NCI-H2227 treated with DMSO at 0.1 percent for 48 hours (cell line): ENCODE results near the gene LRRC34.

Experiments
- DNase-seq: peaks from one replicate; lab custom pipeline; 2025; lab: John Stamatoyannopoulos, UW

LRRC34 gene

DNA sequence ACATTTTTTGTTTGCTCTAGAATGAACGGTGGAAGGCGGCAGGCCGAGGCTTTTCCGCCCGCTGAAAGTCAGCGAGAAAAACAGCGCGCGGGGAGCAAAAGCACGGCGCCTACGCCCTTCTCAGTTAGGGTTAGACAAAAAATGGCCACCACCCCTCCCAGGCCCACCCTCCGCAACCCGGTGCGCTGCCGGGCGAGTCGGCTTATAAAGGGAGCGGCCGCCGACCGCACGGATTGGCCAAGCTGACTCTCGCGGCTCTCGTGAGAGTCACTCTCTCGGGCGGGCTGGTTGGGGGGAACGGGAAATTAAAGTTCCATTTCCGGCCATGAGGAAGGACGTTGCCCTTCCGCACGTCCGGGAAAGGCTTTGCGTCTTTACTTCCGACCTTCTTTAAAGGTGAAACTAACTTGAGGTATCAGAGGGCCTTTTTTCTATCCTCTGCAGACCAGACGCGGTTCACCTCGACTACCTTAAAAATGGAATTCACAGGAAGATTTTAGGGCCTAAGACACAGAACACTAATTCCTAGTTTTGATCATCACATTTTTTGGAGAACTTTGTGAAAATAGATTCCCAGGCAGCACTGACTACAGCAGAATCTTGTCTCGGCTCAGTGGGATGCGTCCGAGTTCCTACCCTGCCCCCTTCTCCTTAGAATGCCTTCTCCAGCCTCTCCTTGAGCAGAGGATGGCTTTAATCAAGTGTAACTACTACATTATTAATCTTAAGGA lies 47.7 kb downstream of the LRRC34 start, which contains the start of gene TERC:
Gene TERC, minus strand, starts transcription at position 179 of the 731 bp plus-strand sequence.
- DNase-seq = peak; percentile 94

DNA sequence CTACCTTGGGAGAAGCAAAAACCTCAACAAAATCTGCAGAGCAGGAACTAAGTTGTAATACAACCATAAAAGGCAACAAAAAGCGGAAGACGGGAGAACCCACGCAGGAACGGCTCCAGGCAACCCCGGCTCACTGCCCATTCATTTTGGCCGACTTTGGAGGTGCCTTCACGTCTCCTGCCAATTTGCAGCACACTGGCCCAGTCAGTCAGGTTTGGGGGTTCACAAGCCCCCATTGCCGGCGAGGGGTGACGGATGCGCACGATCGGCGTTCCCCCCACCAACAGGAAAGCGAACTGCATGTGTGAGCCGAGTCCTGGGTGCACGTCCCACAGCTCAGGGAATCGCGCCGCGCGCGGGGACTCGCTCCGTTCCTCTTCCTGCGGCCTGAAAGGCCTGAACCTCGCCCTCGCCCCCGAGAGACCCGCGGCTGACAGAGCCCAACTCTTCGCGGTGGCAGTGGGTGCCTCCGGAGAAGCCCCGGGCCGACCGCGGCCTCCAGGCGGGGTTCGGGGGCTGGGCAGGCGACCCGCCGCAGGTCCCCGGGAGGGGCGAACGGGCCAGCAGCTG lies 48.3 kb downstream of the LRRC34 start:
- DNase-seq = peak; percentile 62

GRCh38 chr3:169760479-169760878 lies 52.2 kb downstream of the LRRC34 start:
- no peak for DNase-seq

DNA sequence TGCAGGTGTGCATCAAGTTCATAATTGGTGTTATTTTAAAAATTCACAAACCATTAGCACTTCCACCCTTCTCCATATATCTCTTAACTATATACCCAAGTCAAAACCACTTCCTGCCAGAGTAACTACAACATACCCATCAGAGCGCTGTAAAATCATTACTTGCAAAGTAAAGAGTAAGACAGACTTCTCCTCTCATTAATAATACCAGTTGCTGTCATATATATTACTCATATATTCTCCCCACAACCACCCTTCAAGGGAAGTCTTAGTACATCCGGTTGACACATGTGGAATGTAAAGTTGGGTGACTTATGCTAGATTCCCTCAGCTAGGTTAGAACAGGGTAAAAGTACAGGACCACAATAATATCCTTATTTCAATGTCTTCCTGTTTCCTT lies 53.4 kb downstream of the LRRC34 start:
- no peak for DNase-seq

DNA sequence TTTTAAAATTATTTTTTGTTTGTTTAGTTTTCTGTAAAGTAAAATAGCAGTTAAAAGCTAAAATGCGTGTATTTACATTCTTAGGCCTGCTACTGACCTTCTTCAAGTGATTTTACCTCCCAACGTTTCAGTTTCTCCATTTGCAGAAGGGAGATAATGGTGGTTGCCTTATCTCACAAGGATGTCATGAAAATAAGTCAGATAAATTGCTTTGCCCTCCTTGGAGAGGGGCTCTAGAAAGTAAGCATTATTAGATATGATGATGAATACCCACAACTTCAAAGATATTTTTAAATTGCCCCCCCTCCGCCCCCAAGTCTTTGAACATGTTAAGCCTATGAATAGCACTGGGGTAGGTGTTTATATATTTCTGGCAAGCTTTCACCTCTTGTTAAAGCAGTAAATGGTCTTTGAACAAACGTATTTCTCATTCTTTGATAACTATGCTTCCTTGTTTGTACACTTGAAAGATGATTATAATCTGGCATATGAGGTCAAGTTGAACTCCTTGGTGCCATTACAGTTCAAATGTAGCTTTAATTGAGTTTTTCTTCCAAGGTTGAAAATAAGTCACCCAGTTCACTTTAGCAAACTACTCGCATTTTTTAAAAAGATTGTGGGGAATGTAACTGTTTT lies 54.2 kb downstream of the LRRC34 start:
- no peak for DNase-seq

DNA sequence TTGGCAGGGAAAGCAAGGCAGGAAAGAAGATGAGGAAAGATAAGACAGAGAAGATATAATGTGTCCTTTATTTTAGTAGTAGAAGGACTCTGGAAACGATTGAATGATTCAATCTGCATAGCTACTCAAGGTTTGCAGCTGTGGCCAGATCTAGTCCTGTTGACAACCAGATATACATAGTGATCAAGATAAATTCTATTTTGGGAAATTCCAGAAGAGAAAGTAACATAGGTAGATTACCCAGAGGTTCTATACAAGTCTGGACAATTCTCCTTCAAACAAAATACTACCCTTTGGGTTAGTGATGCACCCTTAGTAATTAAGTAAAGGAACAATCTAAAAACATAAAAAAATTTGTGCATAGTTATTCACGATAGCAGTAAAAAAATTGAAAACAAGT lies 57.2 kb downstream of the LRRC34 start:
- DNase-seq = no peak

GRCh38 chr3:169754711-169755110 lies 58.0 kb downstream of the LRRC34 start:
- DNase-seq = no peak

GRCh38 chr3:169751875-169752274 lies 60.8 kb downstream of the LRRC34 start:
- no peak for DNase-seq

- DNase-seq = no peak
Observed at GRCh38 chr3:169750665-169751064, 62.0 kb downstream of the LRRC34 start.

DNA sequence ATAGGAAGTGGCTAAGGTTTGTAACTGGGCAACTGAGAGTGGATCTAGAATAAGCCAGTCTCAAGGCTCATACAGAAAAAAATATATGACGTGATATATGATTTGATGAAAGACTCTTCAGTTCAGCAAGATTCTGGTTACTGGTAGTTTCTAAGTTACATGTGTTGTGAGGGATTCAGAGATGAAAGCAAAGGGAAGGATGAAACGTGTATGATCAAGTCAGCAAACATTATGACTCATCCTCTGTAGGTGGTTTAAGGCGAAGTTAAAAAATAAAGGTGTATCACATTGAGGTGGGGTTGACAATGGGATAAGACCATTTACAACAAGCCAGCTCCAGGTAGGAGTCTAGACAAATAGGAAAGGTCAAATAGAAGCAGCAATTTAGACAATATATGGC lies 64.0 kb downstream of the LRRC34 start:
- no peak for DNase-seq

GRCh38 chr3:169746924-169747323 lies 65.8 kb downstream of the LRRC34 start:
- no peak for DNase-seq

- DNase-seq = peak; percentile 7
Observed at GRCh38 chr3:169744366-169745054, 68.2 kb downstream of the LRRC34 start.
